GM23338 (cell line): Measurements from ENCODE around the gene EIF3A. TPM values are rescaled to one million over a fixed set of nuclear protein-coding genes. Genes with fewer than 3 reads are reported as not detected.

ENCODE experiments used
- ATAC-seq: fragments of 200-7000 bp; cut with Tn5 transposase; 3 replicates; pipeline ENCODE4 v1.9.1; 2020
- DNase-seq: peaks from one replicate; pipeline ENCODE4 v3.0.0-alpha.2; 2015; ENCODE audit warnings: low spot score
- H2AFZ ChIP-seq: fragments of 200-600 bp; sonication (generic); 2 replicates; pipeline ENCODE4 v1.8.0; 2016; ENCODE audit warnings: antibody characterized with exemption, mild to moderate bottlenecking, moderate library complexity
- H3F3A ChIP-seq: fragments of 200-600 bp; sonication (generic); replicated peaks from 2 replicates; pipeline ENCODE4 v1.8.0; 2017; ENCODE audit warnings: antibody characterized with exemption, mixed run types, low read depth
- H3K27ac ChIP-seq: fragments of 200-600 bp; sonication (generic); 2 replicates; pipeline ENCODE4 v1.6.1; 2016; ENCODE audit warnings: low read depth
- H3K27me3 ChIP-seq: fragments of 200-600 bp; sonication (generic); 2 replicates; pipeline ENCODE4 v1.8.0; 2016; ENCODE audit warnings: mild to moderate bottlenecking, mixed run types, moderate library complexity; ENCODE audit not compliant: insufficient read depth
- H3K36me3 ChIP-seq: fragments of 200-600 bp; sonication (generic); 2 replicates; pipeline ENCODE4 v1.8.0; 2016; ENCODE audit warnings: mild to moderate bottlenecking; ENCODE audit not compliant: insufficient read depth
- H3K4me1 ChIP-seq: fragments of 200-600 bp; sonication (generic); 2 replicates; pipeline ENCODE4 v1.8.0; 2016; ENCODE audit warnings: mild to moderate bottlenecking, moderate library complexity; ENCODE audit not compliant: insufficient read depth
- H3K4me2 ChIP-seq: fragments of 200-600 bp; sonication (generic); 2 replicates; pipeline ENCODE4 v1.7.1; 2017; ENCODE audit warnings: mixed run types
- H3K4me3 ChIP-seq: fragments of 200-600 bp; sonication (generic); 2 replicates; pipeline ENCODE4 v1.6.1; 2016; ENCODE audit warnings: mixed run types
- H3K79me2 ChIP-seq: fragments of 200-600 bp; sonication (generic); replicated peaks from 2 replicates; pipeline ENCODE4 v1.8.0; 2017; ENCODE audit warnings: mild to moderate bottlenecking; ENCODE audit not compliant: insufficient read depth
- H3K9me2 ChIP-seq: fragments of 200-600 bp; sonication (generic); 2 replicates; pipeline ENCODE4 v1.8.0; 2017; ENCODE audit not compliant: insufficient read depth
- H4K20me1 ChIP-seq: fragments of 200-600 bp; sonication (generic); replicated peaks from 2 replicates; pipeline ENCODE4 v1.8.0; 2017; ENCODE audit warnings: mild to moderate bottlenecking; ENCODE audit not compliant: insufficient read depth
- H3K27ac Mint-ChIP-seq: 2 replicates; pipeline ENCODE4 v1.8.0; 2020; ENCODE audit warnings: inconsistent platforms, mild to moderate bottlenecking, moderate library complexity, mixed read lengths
- H3K27me3 Mint-ChIP-seq: 3 replicates; pipeline ENCODE4 v1.8.0; 2022; ENCODE audit warnings: low read depth, mild to moderate bottlenecking, moderate library complexity, mixed read lengths, inconsistent platforms; ENCODE audit not compliant: insufficient read depth, poor library complexity
- H3K36me3 Mint-ChIP-seq: 3 replicates; pipeline ENCODE4 v1.8.0; 2021; ENCODE audit warnings: low read depth, mild to moderate bottlenecking, inconsistent platforms, moderate library complexity, mixed read lengths
- H3K4me1 Mint-ChIP-seq: 3 replicates; pipeline ENCODE4 v1.8.0; 2020; ENCODE audit warnings: mild to moderate bottlenecking, inconsistent platforms, mixed read lengths
- H3K4me3 Mint-ChIP-seq: 3 replicates; pipeline ENCODE4 v1.8.0; 2021; ENCODE audit warnings: moderate library complexity, mild to moderate bottlenecking, inconsistent platforms, mixed read lengths
- H3K9me3 Mint-ChIP-seq: 3 replicates; pipeline ENCODE4 v1.8.0; 2020; ENCODE audit warnings: moderate library complexity, mild to moderate bottlenecking, inconsistent platforms, mixed read lengths
- CREB1 ChIP-seq: fragments of 250-450 bp; sonication (Bioruptor Pico); IDR thresholded peaks from 2 replicates; pipeline ENCODE4 v1.5.0; 2020; ENCODE audit warnings: low read depth, mild to moderate bottlenecking, moderate library complexity
- EZH2 ChIP-seq: fragments of 200-600 bp; sonication (generic); IDR thresholded peaks from one replicate; pipeline ENCODE4 v1.8.0; 2017; ENCODE audit warnings: antibody characterized with exemption, mild to moderate bottlenecking, low read depth; ENCODE audit not compliant: unreplicated experiment
- EZH2phosphoT487 ChIP-seq: fragments of 200-600 bp; sonication (generic); IDR thresholded peaks from one replicate; pipeline ENCODE4 v1.8.1; 2018; ENCODE audit warnings: antibody characterized with exemption; ENCODE audit not compliant: unreplicated experiment
- NANOG ChIP-seq: IDR thresholded peaks from 2 replicates; pipeline ENCODE4 v1.6.1; 2016; ENCODE audit warnings: antibody characterized with exemption, borderline replicate concordance
- POLR2AphosphoS5 ChIP-seq: IDR thresholded peaks from 2 replicates; pipeline ENCODE4 v1.6.1; 2016; ENCODE audit warnings: antibody characterized with exemption, low read depth
- REST ChIP-seq: IDR thresholded peaks from one replicate; pipeline ENCODE4 v1.6.1; 2018; ENCODE audit warnings: antibody characterized with exemption; ENCODE audit not compliant: unreplicated experiment
- ZNF114 ChIP-seq: fragments of 250-450 bp; sonication (Bioruptor Pico); IDR thresholded peaks from 2 replicates; pipeline ENCODE4 v1.5.0; 2020; ENCODE audit warnings: mild to moderate bottlenecking, moderate library complexity
- ZNF331 ChIP-seq: fragments of 250-450 bp; sonication (Bioruptor Pico); IDR thresholded peaks from 2 replicates; pipeline ENCODE4 v1.5.0; 2020; ENCODE audit warnings: low read depth, mild to moderate bottlenecking, moderate library complexity
- ZNF462 ChIP-seq: fragments of 250-450 bp; sonication (Bioruptor Pico); IDR thresholded peaks from 2 replicates; pipeline ENCODE4 v1.5.0; 2020; ENCODE audit warnings: mild to moderate bottlenecking, moderate library complexity
- polyA plus RNA-seq: library from polyadenylated mRNA; unstranded; fragments of >200 nt; fragmentation: Nextera tagmentation; extraction: Ambion mirVana; gene quantifications from 2 replicates; pipeline ENCODE4 v1.2.1, GENCODE V29; 2016
- total RNA-seq: library from RNA; depleted of rRNA; stranded (reverse); fragments of >200 nt; shearing (Covaris generic); gene quantifications from 2 replicates; pipeline ENCODE4 v1.2.3, GENCODE V29; 2014

Gene EIF3A
- total and polyA plus RNA-seq, 2 experiments from 2014 or later = 152 to 170 TPM

- Mint-ChIP-seq H3K36me3 (peaks cover 8% of the 10 kb centered on the region), H3K9me3 (no peaks in the 10 kb centered on the region), H3K4me3 (peak overlapping the region; percentile 66), H3K27me3 (peaks cover 4% of the 10 kb centered on the region), H3K27ac (no peak overlapping the region), H3K4me1 (peaks cover 4% of the 10 kb centered on the region)
- Histone ChIP-seq H3K4me1 (no peaks in the 10 kb centered on the region), H3K36me3 (peaks cover 4% of the 10 kb centered on the region), H2AFZ (peak overlapping the region; percentile 99), H3K27me3 (no peaks in the 10 kb centered on the region), H4K20me1 (peaks cover 10% of the 10 kb centered on the region), H3K4me2 (peak overlapping the region; percentile 73; the same call in 1 of the 2 replicates), H3K27ac (no peak overlapping the region), H3K9me2 (no peaks in the 10 kb centered on the region), H3K79me2 (peaks cover 18% of the 10 kb centered on the region), H3K4me3 (0 out of 2 replicates have a peak overlapping the region, but pooled peaks have one; percentile 35), H3F3A (no peaks in the 10 kb centered on the region)
- ATAC-seq (peak; percentile 83), DNase-seq (no peak)
- no peak for TF ChIP-seq POLR2AphosphoS5
- TF ChIP-seq EZH2phosphoT487 = no peak
- TF ChIP-seq ZNF114 = no peak
Measured at GRCh38 chr10:119103241-119103902, 22.8 kb upstream of the EIF3A start.

DNA sequence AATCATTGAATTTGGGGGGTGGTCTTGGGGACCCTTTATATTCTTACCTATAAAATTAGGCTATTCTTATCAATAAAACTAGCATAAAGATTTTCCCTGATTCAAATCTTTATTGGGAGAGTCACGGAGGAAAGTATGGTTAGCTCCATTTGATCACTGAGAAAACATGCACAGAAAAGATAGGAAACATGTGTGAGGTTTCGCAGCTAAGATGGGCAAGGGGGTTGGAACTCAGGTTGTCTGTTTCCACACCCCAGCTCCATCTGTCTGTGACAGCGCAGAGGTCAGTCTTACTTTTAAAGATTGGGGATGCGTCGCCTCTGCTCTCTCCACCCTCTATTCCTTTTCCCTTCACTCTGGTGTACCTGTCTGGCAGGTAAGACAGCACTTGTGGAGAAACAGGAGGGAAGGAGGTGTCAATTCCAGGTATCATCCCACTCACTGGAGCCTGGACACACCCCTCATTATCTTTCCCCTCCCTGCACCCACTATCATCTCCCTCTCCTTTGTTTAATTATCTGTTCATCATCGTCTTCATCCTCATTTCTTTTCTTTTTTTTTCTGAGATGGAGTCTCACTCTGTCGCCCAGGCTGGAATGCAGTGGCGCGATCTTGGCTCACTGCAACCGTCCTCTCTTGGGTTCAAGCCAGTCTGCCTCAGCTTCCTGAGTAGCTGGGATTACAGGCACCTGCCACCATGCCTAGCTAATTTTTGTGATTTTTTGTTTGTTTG is 20.9 kb upstream of the EIF3A start:
- Histone ChIP-seq H3K4me3 (no peak overlapping the region), H4K20me1 (peaks cover 10% of the 10 kb centered on the region), H3K27me3 (no peaks in the 10 kb centered on the region), H3K36me3 (no peaks in the 10 kb centered on the region), H3F3A (no peaks in the 10 kb centered on the region), H3K4me1 (no peaks in the 10 kb centered on the region), H3K79me2 (peaks cover 18% of the 10 kb centered on the region), H3K9me2 (no peaks in the 10 kb centered on the region), H3K4me2 (no peak overlapping the region), H2AFZ (peak overlapping the region; percentile 56; the same call in 1 of the 2 replicates), H3K27ac (no peak overlapping the region)
- Mint-ChIP-seq H3K27me3 (peaks cover 4% of the 10 kb centered on the region), H3K4me3 (no peak overlapping the region), H3K9me3 (no peaks in the 10 kb centered on the region), H3K36me3 (no peaks in the 10 kb centered on the region), H3K4me1 (peaks cover 4% of the 10 kb centered on the region), H3K27ac (no peak overlapping the region)
- DNase-seq (no peak), ATAC-seq (no peak)
- no peak for TF ChIP-seq ZNF462 (CRISPR knock-in tag)
- no peak for TF ChIP-seq EZH2
- TF ChIP-seq EZH2phosphoT487 = no peak
- no peak for TF ChIP-seq ZNF331 (CRISPR knock-in tag)
- TF ChIP-seq POLR2AphosphoS5 = no peak
- TF ChIP-seq CREB1 = no peak
- no peak for TF ChIP-seq NANOG
- no peak for TF ChIP-seq ZNF114
- no peak for TF ChIP-seq REST
